ENCODE results near the gene SPDYE4. TPM values are rescaled to one million over a fixed set of nuclear protein-coding genes. Genes with fewer than 3 reads are reported as not detected.

Gene SPDYE4
- total RNA-seq, 1 donor from 2014 or later: not detected

GRCh38 chr17:8788998-8789397 lies 30.7 kb upstream of the SPDYE4 start:
- DNase-seq (ENCODE audit: low spot score): no peak
- intact Hi-C loops (cut with DNase I): loop anchor here (5.0 kb wide), 2 partner anchors 37 to 103 kb away; no protein-coding TSS in a partner anchor

GRCh38 chr17:8785547-8786413 lies 27.4 kb upstream of the SPDYE4 start:
- intact Hi-C loops (cut with DNase I): loop anchor here (2.0 to 5.0 kb wide), 3 partner anchors 33 to 375 kb away; no protein-coding TSS in a partner anchor
- peak; percentile 89 for DNase-seq (ENCODE audit: low spot score)

GRCh38 chr17:8782176-8782575 lies 23.8 kb upstream of the SPDYE4 start:
- DNase-seq (ENCODE audit: low spot score): no peak
- intact Hi-C loops (cut with DNase I): no loop called here

- intact Hi-C loops (cut with DNase I): no loop called here
Observed at GRCh38 chr17:8781776-8782175, 23.4 kb upstream of the SPDYE4 start.

GRCh38 chr17:8776881-8777280 lies 18.5 kb upstream of the SPDYE4 start:
- no peak for DNase-seq (ENCODE audit: low spot score)
- intact Hi-C loops (cut with DNase I): no loop called here

More at GRCh38 chr17:8781776-8782175, 23.4 kb upstream of the SPDYE4 start:
- no peak for DNase-seq (ENCODE audit: low spot score)

GRCh38 chr17:8776248-8776647 lies 17.9 kb upstream of the SPDYE4 start:
- DNase-seq (ENCODE audit: low spot score): no peak
- intact Hi-C loops (cut with DNase I): no loop called here

GRCh38 chr17:8766731-8767130 lies 8.4 kb upstream of the SPDYE4 start:
- no peak for DNase-seq (ENCODE audit: low spot score)
- intact Hi-C loops (cut with DNase I): no loop called here

- intact Hi-C loops (cut with DNase I): no loop called here
- no peak for DNase-seq (ENCODE audit: low spot score)
Observed at GRCh38 chr17:8762012-8762411, 3.7 kb upstream of the SPDYE4 start.

- intact Hi-C loops (cut with DNase I): no loop called here
- DNase-seq (ENCODE audit: low spot score): no peak
Observed at GRCh38 chr17:8757189-8757588, 1.2 kb downstream of the SPDYE4 start.

GRCh38 chr17:8755590-8756255 lies 2.6 kb downstream of the SPDYE4 start:
- DNase-seq (ENCODE audit: low spot score): no peak
- intact Hi-C loops (cut with DNase I): no loop called here

GRCh38 chr17:8754890-8755289 lies 3.5 kb downstream of the SPDYE4 start:
- DNase-seq (ENCODE audit: low spot score): no peak
- intact Hi-C loops (cut with DNase I): loop anchor here (5.0 kb wide), 1 partner anchor 32 kb away; no protein-coding TSS in a partner anchor

- intact Hi-C loops (cut with DNase I): loop anchor here (5.0 kb wide), 1 partner anchor 33 kb away; no protein-coding TSS in a partner anchor
Observed at GRCh38 chr17:8753976-8754440, 4.3 kb downstream of the SPDYE4 start.

GRCh38 chr17:8753136-8753975 lies 5.0 kb downstream of the SPDYE4 start:
- DNase-seq (ENCODE audit: low spot score): no peak
- intact Hi-C loops (cut with DNase I): loop anchor here (5.0 kb wide), 1 partner anchor 34 kb away; no protein-coding TSS in a partner anchor

More at GRCh38 chr17:8753976-8754440, 4.3 kb downstream of the SPDYE4 start:
- no peak for DNase-seq (ENCODE audit: low spot score)

- no peak for DNase-seq (ENCODE audit: low spot score)
- intact Hi-C loops (cut with DNase I): loop anchor here (5.0 to 10.0 kb wide), 3 partner anchors 38 to 365 kb away; partner anchors contain the start of genes MYH10 and RPL26
Observed at GRCh38 chr17:8749616-8750015, 8.7 kb downstream of the SPDYE4 start.

GRCh38 chr17:8747742-8748141 lies 10.6 kb downstream of the SPDYE4 start:
- peak; percentile 24 for DNase-seq (ENCODE audit: low spot score)
- intact Hi-C loops (cut with DNase I): loop anchor here (2.0 to 10.0 kb wide), 3 partner anchors 115 to 363 kb away; partner anchors contain the start of genes MYH10 and RPL26

- intact Hi-C loops (cut with DNase I): loop anchor here (2.0 to 10.0 kb wide), 3 partner anchors 114 to 362 kb away; partner anchors contain the start of genes MYH10 and RPL26
- DNase-seq (ENCODE audit: low spot score): no peak
Observed at GRCh38 chr17:8746501-8747236, 11.7 kb downstream of the SPDYE4 start.

- intact Hi-C loops (cut with DNase I): loop anchor here (2.0 to 10.0 kb wide), 4 partner anchors 114 to 361 kb away; partner anchors contain the start of genes MYH10 and RPL26
- peak; percentile 84 for DNase-seq (ENCODE audit: low spot score)
Observed at GRCh38 chr17:8745586-8746500, 12.5 kb downstream of the SPDYE4 start.
